ENCODE results near the gene SEMA3D.

- TF ChIP-seq MYC (IDR thresholded peaks at IDR 0.05; ENCODE audit: borderline replicate concordance, low read length) (no peak), CTCF (IDR thresholded peaks at IDR 0.05) (no peak), POLR2A (IDR thresholded peaks at IDR 0.05; ENCODE audit: low read length) (no peak)
Measured at GRCh38 chr7:85090143-85090542, 96.7 kb downstream of the SEMA3D start.
